ENCODE results near the gene KDM2A.

Gene KDM2A

GRCh38 chr11:67239783-67240575 lies 120.9 kb downstream of the KDM2A start:
- peak; percentile 95 for DNase-seq

GRCh38 chr11:67240576-67241389 lies 121.7 kb downstream of the KDM2A start:
- peak; percentile 87 for DNase-seq

GRCh38 chr11:67242548-67242947 lies 123.5 kb downstream of the KDM2A start:
- no peak for DNase-seq

GRCh38 chr11:67243051-67243450 lies 124.0 kb downstream of the KDM2A start:
- no peak for DNase-seq

- no peak for DNase-seq
Measured at GRCh38 chr11:67245046-67245445, 126.0 kb downstream of the KDM2A start.

GRCh38 chr11:67247946-67248550 lies 129.0 kb downstream of the KDM2A start:
- no peak for DNase-seq

- no peak for DNase-seq
Measured at GRCh38 chr11:67248653-67249052, 129.6 kb downstream of the KDM2A start.

GRCh38 chr11:67250059-67251043 lies 131.3 kb downstream of the KDM2A start:
- DNase-seq: no peak

- DNase-seq: no peak
Measured at GRCh38 chr11:67251841-67252240, 132.8 kb downstream of the KDM2A start.

- no peak for DNase-seq
Measured at GRCh38 chr11:67252831-67253239, 133.8 kb downstream of the KDM2A start.

- no peak for DNase-seq
Measured at GRCh38 chr11:67253872-67254624, 135.0 kb downstream of the KDM2A start.

- no peak for DNase-seq
Measured at GRCh38 chr11:67254798-67255197, 135.7 kb downstream of the KDM2A start.

GRCh38 chr11:67255353-67255752 lies 136.3 kb downstream of the KDM2A start:
- DNase-seq: no peak

- DNase-seq: no peak
Measured at GRCh38 chr11:67255864-67256263, 136.8 kb downstream of the KDM2A start.

GRCh38 chr11:67256477-67257135 lies 137.5 kb downstream of the KDM2A start:
- DNase-seq: no peak

GRCh38 chr11:67260406-67260805 lies 141.3 kb downstream of the KDM2A start:
- DNase-seq: no peak

GRCh38 chr11:67260885-67261639 lies 142.0 kb downstream of the KDM2A start:
- DNase-seq: peak; percentile 78

GRCh38 chr11:67261640-67261945 lies 142.5 kb downstream of the KDM2A start:
- DNase-seq: no peak

GRCh38 chr11:67261946-67262681 lies 143.1 kb downstream of the KDM2A start:
- no peak for DNase-seq

Data from stimulated activated CD8-positive, alpha-beta memory T cell treated with anti-CD3 and anti-CD28 coated beads, Interleukin-4, amount 100 ng/mL, for 48 hours (primary cell).